Astrocyte of the cerebellum (primary cell): Measurements from ENCODE around the gene RBFOX2.

Source experiments
- DNase-seq: peaks from one replicate; pipeline ENCODE4 v3.0.0-alpha.2; 2011; ENCODE audit warnings: low read depth
- H3K4me3 ChIP-seq: 2 replicates; pipeline ENCODE4 v1.5.1; 2011; ENCODE audit warnings: mild to moderate bottlenecking, low read depth, low read length, moderate library complexity
- CTCF ChIP-seq: IDR thresholded peaks from 2 replicates; pipeline ENCODE4 v1.5.1; 2012; ENCODE audit warnings: low read length, low read depth, moderate library complexity, mild to moderate bottlenecking; ENCODE audit errors: missing control alignments
- in situ Hi-C: cut with HindIII; loops from 2 replicates; pipeline ENCODE4 v1.10.0; 2017; ENCODE audit warnings: low sequenced_read_pairs

The RBFOX2 gene

DNA sequence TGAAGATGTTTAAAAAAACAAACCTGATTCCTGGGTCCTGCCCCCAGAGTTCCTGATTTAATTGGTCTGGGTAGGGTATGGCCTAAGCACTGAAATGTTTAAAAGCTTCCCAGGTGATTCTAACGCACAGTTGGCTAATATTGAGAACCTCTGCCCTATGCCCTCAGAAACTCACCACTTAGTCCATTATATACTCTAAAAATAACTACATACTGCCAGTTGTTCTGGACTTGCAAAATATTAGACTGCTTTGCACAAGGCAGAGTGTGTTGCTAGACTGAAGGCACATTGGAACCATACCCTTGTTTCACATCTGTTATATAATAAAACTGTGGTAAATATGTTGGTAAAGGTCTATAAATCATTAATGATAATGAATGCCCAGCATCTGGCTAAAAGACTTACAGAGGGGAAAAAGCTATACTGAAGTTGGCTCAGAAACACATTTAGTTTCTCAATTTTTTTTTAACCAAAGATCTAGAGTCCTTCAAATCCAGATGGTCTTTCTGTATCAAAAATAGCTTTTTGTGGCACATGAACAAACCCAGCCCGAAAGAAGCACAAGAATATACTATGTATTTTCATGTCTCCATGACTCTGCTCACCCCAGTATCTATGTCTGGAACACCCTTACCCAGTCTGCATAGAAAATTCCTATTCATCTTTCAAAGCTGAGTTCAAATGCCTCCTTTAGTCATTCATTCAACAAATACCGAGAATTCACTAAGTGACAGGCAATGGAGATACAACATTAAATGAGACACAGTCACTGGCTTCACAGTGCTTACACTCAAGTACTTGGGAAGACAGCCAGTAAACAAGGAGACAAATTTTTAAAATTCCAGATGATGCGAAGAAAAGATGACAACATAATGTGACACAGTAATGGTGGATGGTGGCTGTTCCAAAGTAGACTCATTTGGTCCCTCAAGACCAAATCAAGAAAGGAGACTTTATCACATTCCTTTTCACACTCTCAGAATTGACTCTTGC, 44.1 kb downstream of the RBFOX2 start:
- no peak overlapping the region for H3K4me3 ChIP-seq
- in situ Hi-C loops: no loop called here
- no peak for DNase-seq
- no peak for TF ChIP-seq CTCF

GRCh38 chr22:35981900-35982299, 46.7 kb downstream of the RBFOX2 start:
- no peak for TF ChIP-seq CTCF
- DNase-seq: no peak
- H3K4me3 ChIP-seq: no peak overlapping the region
- in situ Hi-C loops: no loop called here

GRCh38 chr22:35978889-35979288, 49.7 kb downstream of the RBFOX2 start:
- DNase-seq: no peak
- TF ChIP-seq CTCF: no peak
- in situ Hi-C loops: no loop called here
- H3K4me3 ChIP-seq: no peak overlapping the region

DNA sequence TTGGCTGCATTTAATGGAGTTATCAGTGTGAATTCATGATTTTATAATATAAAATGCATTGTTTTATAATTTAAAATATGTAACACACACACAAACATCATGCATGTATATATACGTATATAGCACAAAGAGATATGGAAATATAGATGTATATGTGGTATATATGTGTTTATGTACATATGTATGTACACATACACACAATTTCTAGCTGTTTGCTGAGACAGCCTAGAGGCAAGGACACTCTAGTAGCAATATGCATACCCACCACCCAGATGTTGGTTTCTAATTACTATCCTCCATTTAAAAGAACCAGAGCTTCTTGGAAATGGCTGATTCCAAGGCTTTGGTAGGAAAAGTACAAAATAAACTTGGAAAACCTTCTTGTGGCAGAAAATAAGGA, 50.4 kb downstream of the RBFOX2 start:
- no peak for DNase-seq
- no peak for TF ChIP-seq CTCF
- in situ Hi-C loops: no loop called here
- no peak overlapping the region for H3K4me3 ChIP-seq

- DNase-seq: no peak
- in situ Hi-C loops: no loop called here
- no peak for TF ChIP-seq CTCF
- no peak overlapping the region for H3K4me3 ChIP-seq
Measured at GRCh38 chr22:35977136-35977535, 51.5 kb downstream of the RBFOX2 start.

GRCh38 chr22:35973388-35973787, 55.2 kb downstream of the RBFOX2 start:
- in situ Hi-C loops: no loop called here
- no peak for TF ChIP-seq CTCF
- no peak overlapping the region for H3K4me3 ChIP-seq
- no peak for DNase-seq
